Transverse colon (tissue), 4 donors: ENCODE measurements around the gene NFE2L3.

Experiments
- EP300 ChIP-seq: sonication (generic); formaldehyde crosslinking; IDR thresholded peaks from one replicate; pipeline ENCODE4 v1.6.1; 2017; ENCODE audit warnings: antibody characterized with exemption, low read depth
- POLR2A ChIP-seq: fragments of 450-650 bp; IDR thresholded peaks from one replicate; pipeline ENCODE4 v1.6.1; 2016; ENCODE audit warnings: antibody characterized with exemption, mild to moderate bottlenecking, moderate library complexity
- POLR2AphosphoS5 ChIP-seq, 3 donors: sonication (generic); formaldehyde crosslinking; IDR thresholded peaks; one replicate each; pipeline ENCODE4 v1.6.1; 2016; ENCODE audit warnings: antibody characterized with exemption in 3 of 3
- TF ChIP-seq, protein P1 (sequence below), 5 experiments: fragments of 200-600 bp in 3 of 5; fragments of 450-650 bp in 2 of 5; sonication (generic) in 3 of 5; IDR thresholded peaks; 1 replicate in 2 of 5; 2 replicates in 3 of 5; pipeline ENCODE4 v1.5.1; 2016 to 2017; ENCODE audit warnings: antibody characterized with exemption in 5 of 5, inconsistent platforms in 3 of 5, mild to moderate bottlenecking in 2 of 5, moderate library complexity in 1 of 5

- TF ChIP-seq, protein P1, sequence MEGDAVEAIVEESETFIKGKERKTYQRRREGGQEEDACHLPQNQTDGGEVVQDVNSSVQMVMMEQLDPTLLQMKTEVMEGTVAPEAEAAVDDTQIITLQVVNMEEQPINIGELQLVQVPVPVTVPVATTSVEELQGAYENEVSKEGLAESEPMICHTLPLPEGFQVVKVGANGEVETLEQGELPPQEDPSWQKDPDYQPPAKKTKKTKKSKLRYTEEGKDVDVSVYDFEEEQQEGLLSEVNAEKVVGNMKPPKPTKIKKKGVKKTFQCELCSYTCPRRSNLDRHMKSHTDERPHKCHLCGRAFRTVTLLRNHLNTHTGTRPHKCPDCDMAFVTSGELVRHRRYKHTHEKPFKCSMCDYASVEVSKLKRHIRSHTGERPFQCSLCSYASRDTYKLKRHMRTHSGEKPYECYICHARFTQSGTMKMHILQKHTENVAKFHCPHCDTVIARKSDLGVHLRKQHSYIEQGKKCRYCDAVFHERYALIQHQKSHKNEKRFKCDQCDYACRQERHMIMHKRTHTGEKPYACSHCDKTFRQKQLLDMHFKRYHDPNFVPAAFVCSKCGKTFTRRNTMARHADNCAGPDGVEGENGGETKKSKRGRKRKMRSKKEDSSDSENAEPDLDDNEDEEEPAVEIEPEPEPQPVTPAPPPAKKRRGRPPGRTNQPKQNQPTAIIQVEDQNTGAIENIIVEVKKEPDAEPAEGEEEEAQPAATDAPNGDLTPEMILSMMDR (IDR thresholded peaks at IDR 0.05): no peak
- TF ChIP-seq POLR2A (no peak), POLR2AphosphoS5 (IDR thresholded peaks at IDR 0.05) (peak in 1 of 3 donors; percentile 11), EP300 (no peak)
Observed at GRCh38 chr7:26183545-26184280, 31.7 kb downstream of the NFE2L3 start.
